Measurements from ENCODE around the gene KCTD5. TPM values are rescaled to one million over a fixed set of nuclear protein-coding genes. Genes with fewer than 3 reads are reported as not detected.
"Not testable (repeated sequence)": the region's sequence is repeated elsewhere in the genome, so short reads cannot be mapped to it uniquely, and the experiment has no call there.

Gene KCTD5
- total RNA-seq, 1 donor from 2014 or later, result 25.2 TPM

- peak; percentile 96 for DNase-seq
These were observed 9.0 kb upstream of the KCTD5 start for GRCh38 chr16:2673066-2673999.

- no peak for DNase-seq
These were observed 7.3 kb upstream of the KCTD5 start for GRCh38 chr16:2675021-2675420.

GRCh38 chr16:2675714-2676113, 6.6 kb upstream of the KCTD5 start:
- DNase-seq, result no peak

- not testable (repeated sequence) for DNase-seq
These were observed 5.4 kb upstream of the KCTD5 start for GRCh38 chr16:2676937-2677336.

- DNase-seq, result not testable (repeated sequence)
These were observed 3.9 kb upstream of the KCTD5 start for GRCh38 chr16:2678206-2678965.

- not testable (repeated sequence) for DNase-seq
These were observed 2.4 kb upstream of the KCTD5 start for GRCh38 chr16:2679902-2680301.

GRCh38 chr16:2680360-2680759, 2.0 kb upstream of the KCTD5 start:
- DNase-seq, result not testable (repeated sequence)

- not testable (repeated sequence) for DNase-seq
These were observed 718 bp downstream of the KCTD5 start for GRCh38 chr16:2683041-2683440.

- DNase-seq, result not testable (repeated sequence)
These were observed 3.8 kb downstream of the KCTD5 start for GRCh38 chr16:2686075-2686474.

GRCh38 chr16:2686912-2687507, 4.7 kb downstream of the KCTD5 start:
- DNase-seq, result no peak

GRCh38 chr16:2687531-2688308, 5.4 kb downstream of the KCTD5 start:
- DNase-seq, result no peak

- not testable (repeated sequence) for DNase-seq
These were observed 7.1 kb downstream of the KCTD5 start for GRCh38 chr16:2689422-2689821.

- DNase-seq, result no peak
These were observed 7.9 kb downstream of the KCTD5 start for GRCh38 chr16:2689968-2690801.

- DNase-seq, result no peak
These were observed 8.5 kb downstream of the KCTD5 start for GRCh38 chr16:2690852-2691251.

- DNase-seq, result no peak
These were observed 9.3 kb downstream of the KCTD5 start for GRCh38 chr16:2691491-2692248.

GRCh38 chr16:2692251-2692947, 10.1 kb downstream of the KCTD5 start:
- no peak for DNase-seq

- no peak for DNase-seq
These were observed 10.8 kb downstream of the KCTD5 start for GRCh38 chr16:2692948-2693651.

- DNase-seq, result not testable (repeated sequence)
These were observed 14.4 kb downstream of the KCTD5 start for GRCh38 chr16:2696601-2697250.
